Vagina (tissue), 2 donors: ENCODE results near the gene ULBP2. TPM values are rescaled to one million over a fixed set of nuclear protein-coding genes. Genes with fewer than 3 reads are reported as not detected.

ENCODE experiments used
- DNase-seq, 2 donors: peaks; one replicate each; pipeline ENCODE4 v3.0.0-alpha.2; 2017; ENCODE audit errors: extremely low spot score in 2 of 2
- H3K27ac ChIP-seq: fragments of 200-600 bp; sonication (generic); one replicate; pipeline ENCODE4 v1.5.1; 2019
- H3K27me3 ChIP-seq: fragments of 200-600 bp; sonication (generic); one replicate; pipeline ENCODE4 v1.5.1; 2019
- H3K36me3 ChIP-seq, 2 donors: fragments of 200-600 bp; sonication (generic); one replicate each; pipeline ENCODE4 v1.5.1; 2017 to 2019
- H3K4me1 ChIP-seq: fragments of 200-600 bp; sonication (generic); one replicate; pipeline ENCODE4 v1.5.1; 2019
- H3K4me3 ChIP-seq, 2 donors: fragments of 200-600 bp; sonication (generic); 1 replicate in 1 of 2; 2 replicates in 1 of 2; pipeline ENCODE4 v1.5.1; 2016 to 2019
- H3K9me3 ChIP-seq: fragments of 200-600 bp; sonication (generic); one replicate; pipeline ENCODE4 v1.5.1; 2019
- CTCF ChIP-seq, 3 experiments: fragments of 450-650 bp in 2 of 3; fragments of 200-600 bp in 1 of 3; sonication (generic) in 1 of 3; IDR thresholded peaks; one replicate each; pipeline ENCODE4 v1.5.1; 2017 to 2019; ENCODE audit warnings: antibody characterized with exemption in 3 of 3, mild to moderate bottlenecking in 2 of 3, moderate library complexity in 2 of 3
- POLR2A ChIP-seq, 2 donors: fragments of 450-650 bp; IDR thresholded peaks; one replicate each; pipeline ENCODE4 v1.6.1; 2017; ENCODE audit warnings: antibody characterized with exemption in 2 of 2, mild to moderate bottlenecking in 2 of 2, moderate library complexity in 2 of 2
- POLR2AphosphoS5 ChIP-seq, 2 donors: sonication (generic); formaldehyde crosslinking; IDR thresholded peaks; one replicate each; pipeline ENCODE4 v1.9.0; 2017; ENCODE audit warnings: antibody characterized with exemption in 2 of 2, mild to moderate bottlenecking in 2 of 2, low read depth in 1 of 2; ENCODE audit not compliant: insufficient read depth in 1 of 2
- intact Hi-C: fragments of 100-400 bp; cut with DNase I; formaldehyde crosslinking; loops from one replicate; pipeline ENCODE4 v1.15.1; 2023
- total RNA-seq: library from RNA; depleted of rRNA; stranded (reverse); fragments of >200 nt; gene quantifications from one replicate; pipeline ENCODE4 v1.2.3, GENCODE V29; 2016

ULBP2 gene
- total RNA-seq, 1 donor from 2014 or later: not detected

- Histone ChIP-seq H3K36me3 (no peaks in the 10 kb centered on the region), H3K27ac (no peak overlapping the region), H3K27me3 (peaks cover 3% of the 10 kb centered on the region), H3K4me3 (no peak overlapping the region), H3K9me3 (no peaks in the 10 kb centered on the region), H3K4me1 (no peaks in the 10 kb centered on the region)
- TF ChIP-seq POLR2AphosphoS5 (IDR thresholded peaks at IDR 0.05; ENCODE audit: insufficient read depth in 1 of 2, low read depth in 1 of 2) (no peak), POLR2A (IDR thresholded peaks at IDR 0.05) (no peak), CTCF (IDR thresholded peaks at IDR 0.05) (no peak)
- intact Hi-C loops: no loop called here
- no peak for DNase-seq
Observed at GRCh38 chr6:149931501-149931900, 10.3 kb upstream of the ULBP2 start.

GRCh38 chr6:149933036-149933435 lies 8.8 kb upstream of the ULBP2 start:
- Histone ChIP-seq H3K27ac (no peak overlapping the region), H3K27me3 (peaks cover 3% of the 10 kb centered on the region), H3K4me3 (no peak overlapping the region), H3K9me3 (no peaks in the 10 kb centered on the region), H3K4me1 (peaks cover under 1% of the 10 kb centered on the region), H3K36me3 (no peaks in the 10 kb centered on the region)
- intact Hi-C loops: no loop called here
- peak; percentile 9 to 29 for DNase-seq
- no peak for TF ChIP-seq POLR2A (IDR thresholded peaks at IDR 0.05)
- no peak for TF ChIP-seq CTCF (IDR thresholded peaks at IDR 0.05)
- TF ChIP-seq POLR2AphosphoS5 (IDR thresholded peaks at IDR 0.05; ENCODE audit: insufficient read depth in 1 of 2, low read depth in 1 of 2): no peak

GRCh38 chr6:149933461-149933860 lies 8.4 kb upstream of the ULBP2 start:
- Histone ChIP-seq H3K27me3 (peaks cover 6% of the 10 kb centered on the region), H3K4me1 (peaks cover 4% of the 10 kb centered on the region), H3K36me3 (no peaks in the 10 kb centered on the region), H3K27ac (no peak overlapping the region), H3K4me3 (no peak overlapping the region), H3K9me3 (no peaks in the 10 kb centered on the region)
- intact Hi-C loops: no loop called here
- TF ChIP-seq CTCF (IDR thresholded peaks at IDR 0.05): no peak
- no peak for TF ChIP-seq POLR2A (IDR thresholded peaks at IDR 0.05)
- TF ChIP-seq POLR2AphosphoS5 (IDR thresholded peaks at IDR 0.05; ENCODE audit: insufficient read depth in 1 of 2, low read depth in 1 of 2): no peak
- no peak for DNase-seq

- TF ChIP-seq POLR2AphosphoS5 (IDR thresholded peaks at IDR 0.05; ENCODE audit: insufficient read depth in 1 of 2, low read depth in 1 of 2): no peak
- TF ChIP-seq CTCF (IDR thresholded peaks at IDR 0.05): peak; percentile 71 to 87 (median 73)
- TF ChIP-seq POLR2A (IDR thresholded peaks at IDR 0.05): no peak
- peaks cover 13% of the 10 kb centered on the region for H3K4me1 ChIP-seq
- no peaks in the 10 kb centered on the region for H3K36me3 ChIP-seq
- no peak overlapping the region for H3K4me3 ChIP-seq
- H3K27me3 ChIP-seq: peaks cover 15% of the 10 kb centered on the region
- no peak overlapping the region for H3K27ac ChIP-seq
- H3K9me3 ChIP-seq: no peaks in the 10 kb centered on the region
- intact Hi-C loops: no loop called here
- peak in 1 of 2 donors; percentile 84 for DNase-seq
Observed at GRCh38 chr6:149934249-149935156, 7.3 kb upstream of the ULBP2 start.

GRCh38 chr6:149935246-149935645 lies 6.6 kb upstream of the ULBP2 start:
- Histone ChIP-seq H3K36me3 (no peaks in the 10 kb centered on the region), H3K9me3 (no peaks in the 10 kb centered on the region), H3K4me1 (peaks cover 13% of the 10 kb centered on the region), H3K27ac (no peak overlapping the region), H3K4me3 (no peak overlapping the region), H3K27me3 (peaks cover 15% of the 10 kb centered on the region)
- peak; percentile 79 to 91 for DNase-seq
- no peak for TF ChIP-seq CTCF (IDR thresholded peaks at IDR 0.05)
- intact Hi-C loops: no loop called here
